CD4-positive, alpha-beta T cell treated with Interleukin-4 for 4 hours (primary cell): ENCODE measurements around the gene DALRD3.
"Not testable (repeated sequence)": the region's sequence is repeated elsewhere in the genome, so short reads cannot be mapped to it uniquely, and the experiment has no call there.

ENCODE experiments used
- DNase-seq: peaks from one replicate; pipeline ENCODE4 v3.0.0-alpha.2; 2020

The DALRD3 gene

DNA sequence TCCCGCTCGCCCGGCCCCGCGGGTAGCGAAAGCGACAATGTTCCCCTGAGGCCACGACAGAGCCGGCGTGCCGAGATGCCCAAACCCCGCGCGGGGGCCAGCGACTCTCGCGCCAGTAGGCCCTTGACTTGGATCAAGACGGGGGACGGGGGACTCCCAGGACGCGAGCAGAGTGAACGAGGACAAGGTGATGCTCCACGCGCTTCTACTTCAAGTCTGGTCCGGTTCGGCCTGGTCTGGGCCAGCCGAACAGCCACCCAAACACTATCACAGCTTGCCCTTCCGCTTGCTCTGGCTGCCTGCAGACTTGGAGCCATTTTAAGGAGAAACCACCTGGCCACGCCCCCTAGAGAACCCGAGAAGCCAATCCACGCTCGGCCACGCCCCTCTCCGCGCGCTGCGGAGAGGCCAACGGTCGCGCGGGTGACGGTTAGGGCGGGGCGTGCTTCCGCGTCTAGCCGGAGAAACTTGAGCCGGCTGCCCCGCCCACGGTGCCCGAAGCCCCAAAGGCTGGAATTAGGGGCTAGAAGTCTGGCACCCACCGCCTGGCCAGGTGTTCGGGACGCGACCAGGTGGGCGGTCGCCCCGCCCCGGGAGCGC lies 2.9 kb upstream of the DALRD3 start:
- peak; percentile 97 for DNase-seq

GRCh38 chr3:49020330-49021212 lies 2.2 kb upstream of the DALRD3 start:
- DNase-seq, result peak; percentile 22

DNA sequence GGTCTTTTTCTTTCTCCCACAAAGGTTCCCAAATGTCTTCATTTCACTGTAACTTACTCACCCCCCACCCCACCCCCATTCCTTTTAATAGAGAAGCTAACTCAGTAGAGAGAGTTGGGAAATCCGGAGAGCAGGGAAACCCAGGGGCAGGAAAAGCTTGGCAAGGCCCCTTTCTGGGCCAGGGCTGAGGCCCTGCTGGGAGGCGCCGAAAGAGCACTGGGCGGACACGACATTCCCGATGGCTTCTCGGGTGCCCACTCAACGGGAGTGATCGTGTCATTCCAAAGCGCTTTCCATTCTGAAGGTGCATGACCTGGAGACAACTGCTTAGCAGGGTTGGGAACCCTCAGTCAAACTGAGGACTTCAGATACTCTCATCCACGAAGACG lies 1.6 kb upstream of the DALRD3 start:
- DNase-seq, result no peak

GRCh38 chr3:49018707-49019006 lies 277 bp upstream of the DALRD3 start:
- no peak for DNase-seq

DNA sequence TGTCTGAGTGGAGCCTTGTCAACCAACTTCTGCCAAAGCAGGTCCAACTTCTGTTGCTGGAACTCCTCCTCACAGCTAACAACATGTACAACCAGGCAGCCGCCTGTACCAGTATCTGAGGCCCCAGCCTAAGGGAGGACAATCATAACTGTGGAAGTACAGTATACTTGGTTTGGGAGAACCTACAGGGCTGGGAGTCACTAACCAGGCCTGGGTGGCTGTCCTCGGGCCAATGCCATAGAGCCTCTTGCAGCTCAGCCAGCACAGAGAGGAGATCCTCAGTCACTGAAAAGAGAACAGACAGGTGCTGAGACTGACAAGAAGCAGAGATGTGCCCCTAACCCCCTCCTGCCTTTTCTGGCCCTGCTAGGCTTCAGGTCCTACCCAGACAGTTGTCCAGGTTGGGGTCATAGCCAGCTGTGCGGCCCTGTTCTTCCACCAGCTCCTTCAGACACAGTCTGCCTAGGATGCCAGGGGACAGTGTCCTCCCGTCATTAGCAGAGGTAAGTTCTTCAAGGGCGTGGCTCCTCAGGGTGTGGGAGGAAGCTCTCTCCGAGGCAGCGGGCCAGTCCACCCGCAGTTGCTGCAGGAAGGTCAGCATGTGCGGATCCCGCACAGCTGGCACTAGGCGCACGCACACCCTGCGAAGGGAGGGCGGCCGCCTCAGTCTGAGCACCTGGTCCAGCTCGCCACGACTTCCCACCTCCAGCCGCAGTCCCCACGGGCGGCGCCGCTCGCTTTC lies 980 bp downstream of the DALRD3 start:
- DNase-seq, result no peak

DNA sequence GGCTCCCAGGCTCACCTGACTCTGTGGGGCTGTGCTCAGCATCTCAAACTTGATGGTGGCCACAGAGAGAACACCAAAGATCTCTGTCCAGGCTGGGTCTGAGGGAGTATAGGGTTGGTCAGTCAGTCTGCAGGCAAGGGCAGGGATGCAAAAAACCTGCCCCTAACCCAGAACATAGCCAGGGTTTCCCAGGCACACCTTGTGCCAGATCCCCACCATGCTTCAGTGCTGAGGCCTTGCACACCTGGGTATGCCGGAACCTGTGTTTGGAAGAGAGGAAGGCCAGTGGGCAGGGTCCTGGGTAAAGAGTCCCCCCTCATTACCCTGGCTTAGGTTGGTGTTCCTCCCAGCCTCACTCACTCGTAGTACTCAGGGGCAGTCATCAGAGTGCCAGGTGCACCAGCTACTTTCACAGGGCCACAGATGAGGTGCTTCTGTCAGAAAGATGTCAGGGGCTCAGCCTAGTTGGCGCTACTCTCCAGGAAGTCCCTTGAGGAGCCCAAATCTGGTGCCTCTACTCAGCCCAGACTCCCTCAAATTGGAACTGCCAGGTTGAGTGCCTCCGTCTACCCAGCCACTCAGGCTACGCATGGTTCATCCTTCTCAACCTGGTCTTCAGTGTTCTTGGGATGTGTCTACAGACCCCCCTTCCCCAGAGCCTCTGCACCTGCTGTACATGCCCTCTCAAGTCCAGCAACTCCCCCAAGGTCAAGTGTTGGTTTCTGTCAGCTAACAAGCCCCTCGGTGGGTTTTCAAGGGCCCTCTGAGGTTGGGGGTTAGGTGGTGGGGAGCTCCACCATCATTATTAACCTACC lies 1.8 kb downstream of the DALRD3 start:
- no peak for DNase-seq

DNA sequence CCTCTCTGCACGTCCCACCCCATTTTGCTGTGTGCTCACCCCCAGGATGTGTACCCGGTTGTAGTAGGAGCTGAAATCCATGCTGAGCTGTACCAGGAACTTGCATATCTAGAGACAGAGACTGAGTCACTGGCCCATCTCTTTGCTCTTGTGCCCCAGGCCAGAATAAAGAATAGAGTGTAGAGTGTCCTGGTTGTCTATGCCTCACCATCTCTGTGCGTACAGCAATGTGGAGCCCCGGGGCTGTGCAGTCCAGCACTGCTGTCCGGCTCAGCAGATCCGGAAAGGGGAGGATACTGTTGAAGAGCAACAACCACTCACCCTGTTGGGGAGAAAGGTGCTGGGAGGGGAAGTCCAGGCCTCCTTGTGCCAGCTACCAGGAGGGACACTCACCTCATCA lies 2.6 kb downstream of the DALRD3 start:
- no peak for DNase-seq

- DNase-seq, result no peak
Measured at GRCh38 chr3:49015072-49015471, 3.3 kb downstream of the DALRD3 start.

- DNase-seq, result peak; percentile 39
Measured at GRCh38 chr3:49013738-49014660, 4.4 kb downstream of the DALRD3 start.

DNA sequence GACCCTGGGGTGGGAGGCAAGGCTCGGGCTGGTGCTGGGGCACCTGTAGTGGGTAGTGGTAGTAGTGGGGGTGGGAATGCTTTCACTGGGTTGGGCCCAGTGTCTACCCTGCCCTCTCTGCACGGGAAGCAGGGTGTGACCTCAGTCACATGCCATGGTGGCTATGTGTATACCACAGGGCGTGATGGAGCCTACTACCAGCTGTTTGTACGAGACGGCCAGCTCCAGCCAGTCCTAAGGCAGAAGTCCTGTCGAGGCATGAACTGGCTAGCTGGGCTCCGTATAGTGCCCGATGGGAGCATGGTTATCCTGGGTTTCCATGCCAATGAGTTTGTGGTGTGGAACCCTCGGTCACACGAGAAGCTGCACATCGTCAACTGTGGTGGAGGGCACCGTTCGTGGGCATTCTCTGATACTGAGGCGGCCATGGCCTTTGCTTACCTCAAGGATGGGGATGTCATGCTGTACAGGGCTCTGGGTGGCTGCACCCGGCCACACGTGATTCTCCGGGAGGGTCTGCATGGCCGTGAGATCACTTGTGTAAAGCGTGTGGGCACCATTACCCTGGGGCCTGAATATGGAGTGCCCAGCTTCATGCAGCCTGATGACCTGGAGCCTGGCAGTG lies 5.2 kb downstream of the DALRD3 start:
- no peak for DNase-seq

DNA sequence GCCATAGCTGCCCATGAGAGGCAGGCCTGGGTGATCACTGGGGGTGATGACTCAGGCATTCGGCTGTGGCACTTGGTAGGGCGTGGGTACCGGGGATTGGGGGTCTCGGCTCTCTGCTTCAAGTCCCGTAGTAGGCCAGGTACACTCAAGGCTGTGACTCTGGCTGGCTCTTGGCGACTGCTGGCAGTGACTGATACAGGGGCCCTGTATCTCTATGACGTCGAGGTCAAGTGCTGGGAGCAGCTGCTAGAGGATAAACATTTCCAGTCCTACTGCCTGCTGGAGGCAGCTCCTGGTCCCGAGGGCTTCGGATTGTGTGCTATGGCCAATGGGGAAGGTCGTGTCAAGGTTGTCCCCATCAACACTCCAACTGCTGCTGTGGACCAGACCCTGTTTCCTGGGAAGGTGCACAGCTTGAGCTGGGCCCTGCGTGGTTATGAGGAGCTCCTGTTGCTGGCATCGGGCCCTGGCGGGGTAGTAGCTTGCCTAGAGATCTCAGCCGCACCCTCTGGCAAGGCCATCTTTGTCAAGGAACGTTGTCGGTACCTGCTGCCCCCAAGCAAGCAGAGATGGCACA lies 5.9 kb downstream of the DALRD3 start:
- DNase-seq, result no peak

DNA sequence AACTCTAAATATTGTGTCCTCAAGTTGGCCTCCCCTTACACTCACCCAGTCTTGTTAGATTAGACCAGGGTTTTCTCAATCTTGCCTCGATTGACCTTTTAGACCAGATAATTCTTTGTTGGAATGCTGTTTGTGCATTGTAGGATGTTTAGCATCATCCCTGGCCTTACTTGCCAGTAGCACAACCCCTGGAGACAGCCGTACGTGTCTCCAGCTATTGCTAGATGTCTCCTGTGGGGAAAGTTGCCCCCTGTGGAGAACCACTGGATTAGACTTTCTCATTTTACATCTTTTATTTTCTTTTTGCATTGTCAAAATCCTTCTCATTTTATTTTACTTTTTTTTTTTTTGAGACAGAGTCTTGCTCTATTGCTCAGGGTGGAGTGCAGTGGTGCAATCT lies 9.0 kb downstream of the DALRD3 start:
- no peak for DNase-seq

- DNase-seq, result not testable (repeated sequence)
Measured at GRCh38 chr3:49008627-49009026, 9.8 kb downstream of the DALRD3 start.

DNA sequence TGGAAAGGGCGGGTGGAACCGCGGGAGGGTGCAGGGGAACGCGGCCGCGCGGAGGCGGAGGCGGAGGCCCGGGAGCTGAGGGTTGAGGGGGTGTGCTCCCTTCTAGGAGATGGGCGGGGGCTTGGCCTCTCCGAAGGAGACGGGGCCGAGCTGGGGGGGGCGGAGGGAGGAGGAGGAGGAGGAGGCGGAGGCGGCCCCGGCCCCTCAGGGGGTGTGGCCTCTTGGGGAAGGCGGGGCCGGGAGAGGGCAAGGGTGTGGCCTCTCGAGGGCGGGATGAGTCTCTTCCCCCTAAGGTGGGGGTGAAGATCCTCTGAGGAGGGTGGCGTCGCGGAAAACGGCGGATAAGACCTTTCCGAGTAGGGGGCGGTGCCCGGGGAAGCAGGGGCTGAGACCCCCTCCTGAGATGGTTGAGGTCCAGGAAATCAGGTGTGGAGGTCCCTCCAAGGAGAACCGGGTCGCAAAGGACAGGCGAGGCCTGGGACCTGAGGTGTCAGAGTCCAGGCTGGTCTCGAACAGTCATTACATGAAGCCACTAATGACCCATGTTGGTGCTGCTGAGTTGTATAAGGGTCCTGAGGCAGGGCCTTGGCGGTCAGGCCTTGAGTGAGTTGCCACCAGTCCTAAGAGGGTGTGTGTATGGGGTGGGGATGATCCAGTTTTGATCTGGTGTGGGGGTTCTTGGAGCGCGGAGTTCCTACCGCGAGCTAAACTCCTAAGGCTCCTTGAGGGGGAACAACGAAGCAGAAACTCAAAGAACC lies 10.4 kb downstream of the DALRD3 start:
- DNase-seq, result peak; percentile 89

GRCh38 chr3:49007068-49007770 lies 11.2 kb downstream of the DALRD3 start, which contains the start of gene WDR6:
WDR6 (plus strand) TSS chr3:49007391; CDS start chr3:49007432, 41 bp downstream.
- peak; percentile 99 for DNase-seq

DNA sequence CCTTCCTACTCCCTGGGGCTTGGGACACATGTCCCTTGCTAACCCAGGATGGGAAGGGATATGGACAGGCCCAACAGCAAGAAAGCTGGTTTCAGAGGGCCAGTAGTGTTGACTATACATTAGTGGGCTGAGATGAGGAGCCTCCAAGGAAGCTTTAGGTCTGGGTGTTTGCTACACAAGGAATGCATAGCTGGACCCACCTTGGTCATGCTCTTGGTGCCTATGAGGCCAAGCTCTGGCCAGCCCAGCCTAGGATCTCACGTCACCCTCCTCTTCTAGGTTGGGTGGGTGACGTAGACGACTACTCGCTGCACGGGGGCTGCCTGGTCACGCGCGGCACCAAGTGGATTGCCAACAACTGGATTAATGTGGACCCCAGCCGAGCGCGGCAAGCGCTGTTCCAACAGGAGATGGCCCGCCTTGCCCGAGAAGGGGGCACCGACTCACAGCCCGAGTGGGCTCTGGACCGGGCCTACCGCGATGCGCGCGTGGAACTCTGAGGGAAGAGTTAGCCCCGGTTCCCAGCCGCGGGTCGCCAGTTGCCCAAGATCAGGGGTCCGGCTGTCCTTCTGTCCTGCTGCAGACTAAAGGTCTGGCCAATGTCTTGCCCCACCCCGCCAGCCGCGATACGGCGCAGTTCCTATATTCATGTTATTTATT lies 11.8 kb downstream of the DALRD3 start:
- no peak for DNase-seq

GRCh38 chr3:49005998-49006397 lies 12.4 kb downstream of the DALRD3 start:
- no peak for DNase-seq

DNA sequence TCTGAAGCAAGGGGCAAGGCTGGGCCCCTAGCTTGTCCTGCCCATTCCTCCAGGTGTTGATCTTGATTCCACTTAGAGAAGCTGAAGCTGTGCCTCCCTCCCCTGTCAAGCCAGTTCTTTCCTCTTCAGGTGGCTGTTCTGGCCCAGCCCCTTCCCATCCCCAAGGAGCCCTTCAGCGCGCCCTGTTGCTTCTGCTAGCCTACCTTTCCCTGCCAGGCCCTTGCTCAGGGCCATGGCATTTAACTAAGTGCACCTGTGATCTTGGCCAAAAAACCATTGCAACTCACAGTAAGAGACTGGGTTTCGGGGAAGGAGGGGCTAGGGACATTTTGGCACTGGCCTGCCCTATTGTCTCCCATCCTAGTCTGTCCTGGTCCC lies 13.1 kb downstream of the DALRD3 start:
- no peak for DNase-seq
